GM08714 (cell line): ENCODE measurements around the gene PLK3.

Experiments used
- H3K4me3 ChIP-seq: fragments of 200-500 bp; sonication (Bioruptor generic); 2 replicates; pipeline ENCODE4 v1.5.1; 2014; ENCODE audit warnings: mild to moderate bottlenecking, low read length, inconsistent platforms
- ZNF274 ChIP-seq: IDR thresholded peaks from 2 replicates; pipeline ENCODE4 v1.6.1; 2012; ENCODE audit warnings: mild to moderate bottlenecking, low read depth, low read length

The PLK3 gene

GRCh38 chr1:44798481-44799365 lies 1.5 kb upstream of the PLK3 start:
- no peak overlapping the region for H3K4me3 ChIP-seq
- no peak for TF ChIP-seq ZNF274

GRCh38 chr1:44801491-44802305 lies 1.5 kb downstream of the PLK3 start:
- peak overlapping the region; percentile 54 for H3K4me3 ChIP-seq
- no peak for TF ChIP-seq ZNF274

DNA sequence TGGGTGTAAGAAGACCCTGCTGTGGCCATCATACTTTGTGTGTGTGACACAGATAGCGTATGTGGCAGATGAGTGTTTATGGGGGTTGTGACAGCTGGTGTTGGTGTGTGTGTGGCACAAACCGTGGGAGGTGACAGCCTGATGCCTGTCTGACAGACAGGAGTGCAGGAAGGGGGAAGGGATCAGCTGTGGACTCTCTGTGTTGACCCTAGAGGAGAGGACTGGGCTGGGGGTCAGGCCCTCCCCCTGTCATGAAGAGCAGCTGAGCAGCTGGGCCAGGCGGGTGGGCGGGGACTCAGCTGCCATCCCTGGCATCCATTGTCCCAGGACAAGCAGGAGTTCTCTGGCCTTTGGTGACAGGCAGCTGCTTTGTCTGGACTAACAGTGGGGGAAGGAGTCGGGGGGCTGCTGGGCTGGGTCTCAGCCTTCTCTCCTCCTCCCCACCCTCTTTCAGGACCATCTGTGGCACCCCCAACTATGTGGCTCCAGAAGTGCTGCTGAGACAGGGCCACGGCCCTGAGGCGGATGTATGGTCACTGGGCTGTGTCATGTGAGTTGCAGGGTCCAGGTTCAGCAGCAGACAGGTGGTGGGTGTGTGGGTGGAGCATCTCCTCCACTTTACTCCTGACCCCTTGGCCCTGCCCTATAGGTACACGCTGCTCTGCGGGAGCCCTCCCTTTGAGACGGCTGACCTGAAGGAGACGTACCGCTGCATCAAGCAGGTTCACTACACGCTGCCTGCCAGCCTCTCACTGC lies 2.3 kb downstream of the PLK3 start:
- TF ChIP-seq ZNF274: no peak
- H3K4me3 ChIP-seq: peak overlapping the region; percentile 54; the same call in 1 of the 2 replicates

DNA sequence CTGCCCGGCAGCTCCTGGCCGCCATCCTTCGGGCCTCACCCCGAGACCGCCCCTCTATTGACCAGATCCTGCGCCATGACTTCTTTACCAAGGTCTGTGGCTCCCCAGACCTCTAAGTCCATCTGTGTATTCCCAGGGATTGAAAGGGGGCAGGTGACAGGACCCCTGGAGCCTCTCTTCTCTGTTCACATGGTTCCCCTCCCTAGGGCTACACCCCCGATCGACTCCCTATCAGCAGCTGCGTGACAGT lies 2.8 kb downstream of the PLK3 start:
- TF ChIP-seq ZNF274: no peak
- H3K4me3 ChIP-seq: no peak overlapping the region

GRCh38 chr1:44803312-44804095 lies 3.3 kb downstream of the PLK3 start:
- H3K4me3 ChIP-seq: no peak overlapping the region
- TF ChIP-seq ZNF274: no peak

DNA sequence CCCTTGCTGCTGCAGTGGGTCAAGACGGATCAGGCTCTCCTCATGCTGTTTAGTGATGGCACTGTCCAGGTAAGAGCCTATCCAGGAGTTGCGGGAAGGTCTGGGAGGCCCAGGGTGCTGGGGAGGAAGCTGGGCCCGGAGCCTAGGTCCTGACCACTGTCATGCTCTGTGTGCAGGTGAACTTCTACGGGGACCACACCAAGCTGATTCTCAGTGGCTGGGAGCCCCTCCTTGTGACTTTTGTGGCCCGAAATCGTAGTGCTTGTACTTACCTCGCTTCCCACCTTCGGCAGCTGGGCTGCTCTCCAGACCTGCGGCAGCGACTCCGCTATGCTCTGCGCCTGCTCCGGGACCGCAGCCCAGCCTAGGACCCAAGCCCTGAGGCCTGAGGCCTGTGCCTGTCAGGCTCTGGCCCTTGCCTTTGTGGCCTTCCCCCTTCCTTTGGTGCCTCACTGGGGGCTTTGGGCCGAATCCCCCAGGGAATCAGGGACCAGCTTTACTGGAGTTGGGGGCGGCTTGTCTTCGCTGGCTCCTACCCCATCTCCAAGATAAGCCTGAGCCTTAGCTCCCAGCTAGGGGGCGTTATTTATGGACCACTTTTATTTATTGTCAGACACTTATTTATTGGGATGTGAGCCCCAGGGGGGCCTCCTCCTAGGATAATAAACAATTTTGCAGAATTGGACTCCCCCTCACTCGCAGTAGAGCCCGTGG lies 5.3 kb downstream of the PLK3 start:
- H3K4me3 ChIP-seq: no peak overlapping the region
- no peak for TF ChIP-seq ZNF274

GRCh38 chr1:44806025-44806703 lies 6.0 kb downstream of the PLK3 start:
- TF ChIP-seq ZNF274: no peak
- H3K4me3 ChIP-seq: no peak overlapping the region

GRCh38 chr1:44806704-44807363 lies 6.7 kb downstream of the PLK3 start, which contains the start of gene DYNLT4:
Gene DYNLT4 (minus strand): TSS chr1:44807351. CDS start chr1:44806668, 683 bp downstream.
- no peak within 1 kb of the TSS for H3K4me3 ChIP-seq
- no peak for TF ChIP-seq ZNF274

DNA sequence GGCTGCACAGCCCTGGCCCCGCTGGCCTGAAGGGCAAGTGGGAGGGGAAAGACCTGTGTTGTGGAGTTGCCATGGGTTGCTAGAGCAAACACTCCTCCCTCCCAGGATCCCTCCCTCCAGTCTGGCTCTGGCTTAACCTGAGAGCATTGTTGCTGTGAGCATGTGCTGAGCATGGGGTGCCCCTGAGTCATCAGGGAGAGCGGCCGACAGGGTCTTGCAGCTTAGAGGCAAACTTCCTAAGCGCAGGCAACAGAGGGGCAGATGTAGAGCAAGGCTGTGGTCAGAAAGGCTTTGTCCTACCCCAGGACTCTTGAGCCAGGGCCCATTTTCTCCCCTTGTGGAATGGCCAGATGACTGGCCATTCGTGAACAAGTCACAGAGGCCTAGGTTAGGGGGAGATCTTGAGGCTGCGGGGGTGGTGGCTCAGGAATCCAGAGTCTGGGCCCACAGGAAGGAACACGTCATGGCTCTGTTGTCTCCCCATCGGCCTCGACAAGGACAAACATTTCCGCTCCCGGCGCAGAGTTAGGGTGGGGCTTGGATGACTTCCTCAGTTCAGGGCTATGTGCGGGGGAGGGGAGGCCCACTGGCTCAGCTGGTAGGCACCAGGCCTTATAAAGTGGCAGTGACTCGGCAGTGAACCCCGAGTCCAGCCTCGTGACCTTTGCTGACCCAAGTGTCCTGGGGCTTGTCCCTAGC lies 7.3 kb downstream of the PLK3 start:
- no peak overlapping the region for H3K4me3 ChIP-seq
- TF ChIP-seq ZNF274: no peak

DNA sequence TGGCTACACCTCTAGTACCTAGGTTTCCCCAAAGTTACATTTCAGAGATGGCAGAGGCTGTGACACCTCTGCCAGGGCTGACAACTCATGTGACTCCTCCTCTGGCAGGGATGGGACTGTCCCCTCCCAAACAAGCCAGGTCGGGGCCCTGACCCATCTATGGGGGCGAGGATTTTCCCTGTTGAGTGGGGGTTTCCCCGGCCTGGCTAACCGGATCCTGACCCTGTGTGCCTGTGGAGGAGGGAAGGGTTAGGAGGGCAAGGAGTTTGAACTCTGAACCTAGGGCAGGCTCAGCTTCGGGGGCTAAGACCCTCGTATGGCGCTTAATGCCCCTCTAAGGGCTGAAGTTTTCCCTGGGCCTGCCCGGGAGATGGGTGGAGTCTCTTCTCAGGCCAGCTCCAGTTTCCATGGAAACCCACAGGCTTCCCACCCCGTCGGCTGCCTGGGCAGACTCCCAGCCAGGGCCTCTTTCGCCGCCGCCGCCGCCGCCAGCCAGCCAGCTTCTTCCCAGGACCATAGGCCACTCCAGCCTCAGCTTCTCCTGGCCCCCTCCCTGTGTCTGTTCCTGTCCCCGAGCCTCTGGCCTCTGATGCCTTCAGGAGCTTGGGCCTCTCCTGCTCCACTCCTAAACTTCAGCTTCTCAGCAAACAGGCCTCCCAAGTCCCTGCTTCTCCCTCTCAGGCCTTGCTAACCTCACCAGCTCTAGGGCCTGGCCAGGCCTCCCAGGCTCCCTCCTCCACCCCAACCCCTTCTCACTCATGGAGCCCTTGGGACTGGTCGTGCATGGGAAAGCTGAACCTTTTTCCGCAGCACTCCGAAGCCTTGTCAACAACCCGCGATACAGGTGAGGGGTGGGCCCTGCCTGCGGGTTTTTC lies 8.1 kb downstream of the PLK3 start, which contains the start of gene BTBD19:
Gene BTBD19, plus strand, starts transcription at position 461 of the 875 bp plus-strand sequence. Its CDS starts 298 bp downstream, at position 759.
- no peak for TF ChIP-seq ZNF274
- H3K4me3 ChIP-seq: no peak within 1 kb of the TSS
